GM21423 (cell line): ENCODE results near the gene ACAP2.
"Not testable (repeated sequence)": the region's sequence is repeated elsewhere in the genome, so short reads cannot be mapped to it uniquely, and the experiment has no call there.

ENCODE experiments used
- ATAC-seq: cut with Tn5 transposase; IDR thresholded peaks from one replicate; pipeline ENCODE4 v1.9.1; 2021; ENCODE audit warnings: mild to moderate bottlenecking, moderate library complexity; ENCODE audit not compliant: unreplicated experiment

Gene ACAP2

GRCh38 chr3:195297446-195297845, 145.4 kb downstream of the ACAP2 start:
- ATAC-seq: peak; percentile 65

- ATAC-seq: no peak
Observed at GRCh38 chr3:195296662-195297061, 146.2 kb downstream of the ACAP2 start.

GRCh38 chr3:195291121-195291520, 151.7 kb downstream of the ACAP2 start:
- ATAC-seq: no peak

- not testable (repeated sequence) for ATAC-seq
Observed at GRCh38 chr3:195290643-195291042, 152.2 kb downstream of the ACAP2 start.

GRCh38 chr3:195286115-195286872, 156.5 kb downstream of the ACAP2 start:
- no peak for ATAC-seq

- ATAC-seq: no peak
Observed at GRCh38 chr3:195285372-195285771, 157.4 kb downstream of the ACAP2 start.

- no peak for ATAC-seq
Observed at GRCh38 chr3:195284842-195285241, 158.0 kb downstream of the ACAP2 start.

GRCh38 chr3:195282961-195283360, 159.9 kb downstream of the ACAP2 start:
- ATAC-seq: no peak

- ATAC-seq: no peak
Observed at GRCh38 chr3:195274259-195274966, 168.4 kb downstream of the ACAP2 start.

GRCh38 chr3:195271410-195272243, 171.2 kb downstream of the ACAP2 start:
- ATAC-seq: peak; percentile 64

- peak; percentile 87 for ATAC-seq
Observed at GRCh38 chr3:195270817-195271409, 171.9 kb downstream of the ACAP2 start, which contains the start of gene XXYLT1. XXYLT1 (minus strand) TSS chr3:195271159; CDS start chr3:195271058, 101 bp downstream.

GRCh38 chr3:195270079-195270816, 172.6 kb downstream of the ACAP2 start:
- peak; percentile 7 for ATAC-seq

- ATAC-seq: no peak
Observed at GRCh38 chr3:195269375-195270078, 173.3 kb downstream of the ACAP2 start.

- no peak for ATAC-seq
Observed at GRCh38 chr3:195268576-195269309, 174.1 kb downstream of the ACAP2 start.

- ATAC-seq: no peak
Observed at GRCh38 chr3:195267096-195267495, 175.7 kb downstream of the ACAP2 start.

GRCh38 chr3:195266428-195266827, 176.4 kb downstream of the ACAP2 start:
- ATAC-seq: no peak

- no peak for ATAC-seq
Observed at GRCh38 chr3:195265363-195265976, 177.3 kb downstream of the ACAP2 start.

- ATAC-seq: no peak
Observed at GRCh38 chr3:195263925-195264600, 178.8 kb downstream of the ACAP2 start.
